Measurements from ENCODE around the gene ZNF366. TPM values are rescaled to one million over a fixed set of nuclear protein-coding genes. Genes with fewer than 3 reads are reported as not detected.

ZNF366 gene
- total RNA-seq, 1 experiment from 2014 or later: not detected

DNA sequence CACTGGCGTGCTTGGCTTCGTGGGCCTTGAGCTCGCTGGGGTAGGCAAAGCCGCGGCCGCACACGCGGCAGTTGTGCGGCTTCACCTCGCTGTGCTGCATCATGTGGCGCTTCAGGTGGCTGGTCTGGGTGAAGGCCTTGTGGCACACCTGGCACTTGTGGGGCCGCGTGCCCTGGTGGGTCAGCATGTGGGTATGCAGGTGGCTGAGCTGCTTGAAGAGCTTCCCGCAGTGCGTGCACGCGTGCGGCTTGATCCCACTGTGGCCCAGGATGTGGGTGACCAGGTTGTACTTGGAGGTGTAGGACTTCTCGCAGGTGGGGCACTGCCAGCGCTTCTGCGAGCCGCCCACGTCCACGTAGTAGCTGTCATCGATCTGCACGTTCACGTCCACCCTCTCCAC, 46.8 kb downstream of the ZNF366 start:
- Mint-ChIP-seq H3K27ac (ENCODE audit: low read depth, unreplicated experiment) (no peak overlapping the region), H3K4me3 (ENCODE audit: unreplicated experiment) (no peak overlapping the region), H3K9me3 (ENCODE audit: unreplicated experiment) (no peaks in the 10 kb centered on the region), H3K36me3 (ENCODE audit: insufficient read depth, unreplicated experiment) (no peaks in the 10 kb centered on the region), H3K27me3 (ENCODE audit: insufficient read depth, unreplicated experiment) (no peaks in the 10 kb centered on the region), H3K4me1 (ENCODE audit: insufficient read depth, unreplicated experiment) (peaks cover 14% of the 10 kb centered on the region)
- no peak for DNase-seq (ENCODE audit: unreplicated experiment)
- intact Hi-C loops (cut with micrococcal nuclease): no loop called here
- no TSS peak for BruUV-seq (replicated peaks)
- ChIA-PET CTCF (no interaction called here), POLR2A (no interaction called here)
- TF ChIP-seq, protein P1, sequence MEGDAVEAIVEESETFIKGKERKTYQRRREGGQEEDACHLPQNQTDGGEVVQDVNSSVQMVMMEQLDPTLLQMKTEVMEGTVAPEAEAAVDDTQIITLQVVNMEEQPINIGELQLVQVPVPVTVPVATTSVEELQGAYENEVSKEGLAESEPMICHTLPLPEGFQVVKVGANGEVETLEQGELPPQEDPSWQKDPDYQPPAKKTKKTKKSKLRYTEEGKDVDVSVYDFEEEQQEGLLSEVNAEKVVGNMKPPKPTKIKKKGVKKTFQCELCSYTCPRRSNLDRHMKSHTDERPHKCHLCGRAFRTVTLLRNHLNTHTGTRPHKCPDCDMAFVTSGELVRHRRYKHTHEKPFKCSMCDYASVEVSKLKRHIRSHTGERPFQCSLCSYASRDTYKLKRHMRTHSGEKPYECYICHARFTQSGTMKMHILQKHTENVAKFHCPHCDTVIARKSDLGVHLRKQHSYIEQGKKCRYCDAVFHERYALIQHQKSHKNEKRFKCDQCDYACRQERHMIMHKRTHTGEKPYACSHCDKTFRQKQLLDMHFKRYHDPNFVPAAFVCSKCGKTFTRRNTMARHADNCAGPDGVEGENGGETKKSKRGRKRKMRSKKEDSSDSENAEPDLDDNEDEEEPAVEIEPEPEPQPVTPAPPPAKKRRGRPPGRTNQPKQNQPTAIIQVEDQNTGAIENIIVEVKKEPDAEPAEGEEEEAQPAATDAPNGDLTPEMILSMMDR (IDR thresholded peaks at IDR 0.05; ENCODE audit: unreplicated experiment): no peak

DNA sequence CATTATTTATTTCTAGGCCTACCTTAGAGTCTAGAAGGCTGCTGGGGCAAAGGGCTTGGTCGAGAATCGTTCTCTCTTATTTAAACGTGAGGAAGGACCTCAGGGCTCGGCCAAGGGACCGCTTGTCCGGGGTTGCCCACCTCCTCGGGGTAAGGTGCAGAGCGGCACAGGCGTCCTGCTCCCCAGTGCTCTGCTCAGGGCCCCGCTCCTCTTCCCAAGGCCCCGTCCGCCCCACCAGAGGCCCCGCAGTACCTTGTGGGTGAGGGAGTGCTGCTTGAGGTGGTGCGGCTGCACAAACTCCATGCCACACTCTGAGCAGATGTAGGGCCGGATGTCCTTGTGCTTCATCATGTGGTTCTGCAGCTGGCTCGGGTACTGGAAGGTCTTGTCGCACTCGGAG, 47.3 kb downstream of the ZNF366 start:
- H3K36me3 Mint-ChIP-seq (ENCODE audit: insufficient read depth, unreplicated experiment): no peaks in the 10 kb centered on the region
- no peaks in the 10 kb centered on the region for H3K27me3 Mint-ChIP-seq (ENCODE audit: insufficient read depth, unreplicated experiment)
- POLR2A ChIA-PET: no interaction called here

DNA sequence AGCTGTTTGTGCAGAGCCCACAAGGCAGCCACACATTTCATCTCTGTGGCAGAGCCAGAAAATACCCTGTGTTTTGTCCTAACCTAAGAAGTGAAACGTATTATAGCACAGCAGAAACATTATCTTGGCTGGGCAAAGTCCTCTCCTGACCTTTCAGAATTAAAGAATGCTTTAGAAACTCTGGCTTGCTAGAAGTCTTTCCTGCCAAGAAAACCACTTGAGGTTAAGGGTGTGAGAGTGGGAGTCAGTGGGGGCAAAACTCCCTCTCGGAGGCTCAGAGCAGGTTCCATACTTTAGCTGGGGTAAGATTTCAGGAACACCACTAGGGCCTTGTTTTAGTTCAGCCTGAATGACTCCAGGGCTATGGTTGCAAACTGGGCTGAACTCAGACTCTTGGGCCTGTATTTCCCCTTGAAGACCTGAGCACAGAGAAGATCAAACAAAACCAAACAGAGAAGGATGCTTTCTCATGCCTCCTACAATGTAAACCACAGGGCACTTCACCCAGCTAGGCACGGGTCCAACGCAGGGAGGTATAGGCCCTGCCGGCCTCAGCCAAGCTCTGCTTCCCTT, 48.0 kb downstream of the ZNF366 start:
- Mint-ChIP-seq H3K4me3 (ENCODE audit: unreplicated experiment) (no peak overlapping the region), H3K27ac (ENCODE audit: low read depth, unreplicated experiment) (no peak overlapping the region), H3K36me3 (ENCODE audit: insufficient read depth, unreplicated experiment) (no peaks in the 10 kb centered on the region), H3K9me3 (ENCODE audit: unreplicated experiment) (no peaks in the 10 kb centered on the region), H3K4me1 (ENCODE audit: insufficient read depth, unreplicated experiment) (peaks cover 8% of the 10 kb centered on the region), H3K27me3 (ENCODE audit: insufficient read depth, unreplicated experiment) (no peaks in the 10 kb centered on the region)
- no TSS peak for BruUV-seq (replicated peaks)
- DNase-seq (ENCODE audit: unreplicated experiment): no peak
- TF ChIP-seq, protein P1 (IDR thresholded peaks at IDR 0.05; ENCODE audit: unreplicated experiment): no peak
- POLR2A ChIA-PET: interaction anchor here (0.5 to 1.4 kb wide), 3 partner anchors 9 to 15 kb away, joined by 3 to 7 read pairs (median 3); no protein-coding TSS in a partner anchor
- CTCF ChIA-PET: interaction anchor here (0.5 kb wide), 1 partner anchor 13 kb away, joined by 3 read pairs; no protein-coding TSS in a partner anchor
- intact Hi-C loops (cut with micrococcal nuclease): no loop called here

More for the DNA sequence above, 47.3 kb downstream of the ZNF366 start:
- DNase-seq (ENCODE audit: unreplicated experiment): no peak
- CTCF ChIA-PET: no interaction called here
- Mint-ChIP-seq H3K4me1 (ENCODE audit: insufficient read depth, unreplicated experiment) (peaks cover 9% of the 10 kb centered on the region), H3K27ac (ENCODE audit: low read depth, unreplicated experiment) (no peak overlapping the region), H3K4me3 (ENCODE audit: unreplicated experiment) (no peak overlapping the region), H3K9me3 (ENCODE audit: unreplicated experiment) (no peaks in the 10 kb centered on the region)
- no TSS peak for BruUV-seq (replicated peaks)
- intact Hi-C loops (cut with micrococcal nuclease): no loop called here
- TF ChIP-seq, protein P1 (IDR thresholded peaks at IDR 0.05; ENCODE audit: unreplicated experiment): no peak

DNA sequence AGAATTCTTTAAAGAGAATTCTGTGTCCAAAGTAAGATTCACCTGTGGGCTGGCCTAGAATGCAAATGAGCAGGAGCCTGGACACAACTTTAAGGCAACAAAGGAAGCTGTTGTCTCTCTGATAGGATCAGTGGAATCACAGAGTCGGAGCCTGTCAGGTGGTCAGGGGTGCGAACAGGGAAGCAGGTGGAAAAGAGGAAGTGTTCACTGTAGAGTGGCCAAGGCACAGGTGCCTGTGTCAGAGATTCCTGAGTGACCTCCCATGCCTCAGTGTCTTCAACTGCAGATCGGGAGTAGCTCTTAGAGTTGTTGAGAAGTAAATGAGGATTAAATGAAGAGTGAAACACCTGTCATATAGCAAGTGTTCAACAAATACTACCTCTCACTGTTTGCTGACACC, 48.8 kb downstream of the ZNF366 start:
- H3K4me3 Mint-ChIP-seq (ENCODE audit: unreplicated experiment): no peak overlapping the region
- no peaks in the 10 kb centered on the region for H3K27me3 Mint-ChIP-seq (ENCODE audit: insufficient read depth, unreplicated experiment)
- H3K9me3 Mint-ChIP-seq (ENCODE audit: unreplicated experiment): no peaks in the 10 kb centered on the region
- H3K27ac Mint-ChIP-seq (ENCODE audit: low read depth, unreplicated experiment): no peak overlapping the region
- no peak for DNase-seq (ENCODE audit: unreplicated experiment)
- H3K36me3 Mint-ChIP-seq (ENCODE audit: insufficient read depth, unreplicated experiment): no peaks in the 10 kb centered on the region
- ChIA-PET CTCF (no interaction called here), POLR2A (interaction anchor here (0.9 to 1.4 kb wide), 2 partner anchors 10 to 14 kb away, joined by 3 to 7 read pairs; no protein-coding TSS in a partner anchor)
- TF ChIP-seq, protein P1 (IDR thresholded peaks at IDR 0.05; ENCODE audit: unreplicated experiment): no peak
- BruUV-seq (replicated peaks): no TSS peak
- intact Hi-C loops (cut with micrococcal nuclease): no loop called here
- H3K4me1 Mint-ChIP-seq (ENCODE audit: insufficient read depth, unreplicated experiment): peaks cover 4% of the 10 kb centered on the region
